H1 (cell line): ENCODE data around the gene CACNA2D3. TPM values are rescaled to one million over a fixed set of nuclear protein-coding genes. Genes with fewer than 3 reads are reported as not detected.

ENCODE experiments used
- CTCF ChIA-PET: fragments of 300-600 bp; sonication (Branson Sonifier 250); formaldehyde crosslinking; loops from one replicate; lab custom pipeline; 2021; ENCODE audit not compliant: partially characterized antibody; lab: Charles Lee
- POLR2A ChIA-PET: fragments of 300-600 bp; sonication (Branson Sonifier 250); formaldehyde crosslinking; loops from one replicate; lab custom pipeline; 2021; ENCODE audit warnings: inconsistent platforms; ENCODE audit not compliant: partially characterized antibody; lab: Charles Lee
- DNase-seq, 2 experiments: peaks; one replicate each; pipeline versions ENCODE4 v3.0.0 to v3.0.0-alpha.2; 2010 to 2022; ENCODE audit warnings: low spot score in 2 of 2, low read depth in 1 of 2, mixed read lengths in 1 of 2
- FAIRE-seq: peaks from 2 replicates; lab custom pipeline; 2011; peaks lifted over from hg19 to GRCh38; lab: Jason Lieb, UNC
- H2AFZ ChIP-seq: 2 replicates; pipeline ENCODE4 v1.8.1; 2012; ENCODE audit warnings: low read length, inconsistent platforms
- H2AK5ac ChIP-seq: 2 replicates; pipeline ENCODE4 v1.6.1; 2013; ENCODE audit warnings: low read depth, low read length
- H2BK120ac ChIP-seq: replicated peaks from 2 replicates; pipeline ENCODE3; 2013; ENCODE audit warnings: low read depth, low read length, inconsistent platforms
- H2BK12ac ChIP-seq: 2 replicates; pipeline ENCODE4 v1.6.1; 2013; ENCODE audit warnings: low read depth, low read length
- H2BK15ac ChIP-seq: 2 replicates; pipeline ENCODE4 v1.6.1; 2013; ENCODE audit warnings: low read length
- H2BK20ac ChIP-seq: 2 replicates; pipeline ENCODE4 v1.6.1; 2013; ENCODE audit warnings: low read length
- H2BK5ac ChIP-seq: 2 replicates; pipeline ENCODE4 v1.6.1; 2013; ENCODE audit warnings: low read depth, low read length
- H3K14ac ChIP-seq: 2 replicates; pipeline ENCODE4 v1.6.1; 2013; ENCODE audit warnings: inconsistent platforms; ENCODE audit not compliant: insufficient read length
- H3K18ac ChIP-seq: 2 replicates; pipeline ENCODE4 v1.6.1; 2013; ENCODE audit warnings: low read length; ENCODE audit errors: extremely low read depth
- H3K23ac ChIP-seq: 2 replicates; pipeline ENCODE4 v1.6.1; 2013; ENCODE audit warnings: inconsistent platforms; ENCODE audit not compliant: insufficient read length
- H3K23me2 ChIP-seq: 2 replicates; pipeline ENCODE4 v1.6.1; 2013; ENCODE audit warnings: low read depth, low read length
- H3K27ac ChIP-seq: 2 replicates; pipeline ENCODE4 v1.6.1; 2011; ENCODE audit warnings: low read depth, low read length, inconsistent platforms
- H3K27me3 ChIP-seq, 4 experiments: replicated peaks in 1 of 4; 1 replicate in 1 of 4; 2 replicates in 3 of 4; pipeline versions ENCODE4 v1.6.1 to v1.8.1; 2011 to 2013; ENCODE audit warnings: low read length in 3 of 4, mild to moderate bottlenecking in 3 of 4, inconsistent platforms in 2 of 4, mixed read lengths in 2 of 4, moderate library complexity in 1 of 4; ENCODE audit not compliant: control insufficient read depth in 3 of 4, insufficient read depth in 3 of 4; ENCODE audit errors: extremely low read depth in 1 of 4
- H3K36me3 ChIP-seq, 4 experiments: 2 replicates each; pipeline versions ENCODE4 v1.6.1 to v1.8.1; 2011 to 2013; ENCODE audit warnings: mild to moderate bottlenecking in 4 of 4, low read length in 3 of 4, moderate library complexity in 2 of 4, control low read depth in 1 of 4, inconsistent platforms in 1 of 4; ENCODE audit not compliant: insufficient read depth in 4 of 4, control insufficient read depth in 2 of 4
- H3K4ac ChIP-seq: replicated peaks from 2 replicates; pipeline ENCODE3; 2013; ENCODE audit warnings: low read length, low read depth, mixed read lengths, inconsistent platforms; ENCODE audit not compliant: insufficient read length
- H3K4me1 ChIP-seq, 4 experiments: replicated peaks in 1 of 4; 1 replicate in 1 of 4; 2 replicates in 3 of 4; pipeline versions ENCODE4 v1.6.1 to v1.8.1; 2011 to 2013; ENCODE audit warnings: low read length in 3 of 4, inconsistent platforms in 2 of 4, mixed read lengths in 1 of 4; ENCODE audit not compliant: insufficient read depth in 4 of 4, control insufficient read depth in 3 of 4
- H3K4me2 ChIP-seq, 2 experiments: 2 replicates each; pipeline versions ENCODE4 v1.6.1 to v1.8.1; 2011 to 2013; ENCODE audit warnings: low read depth in 2 of 2, low read length in 2 of 2, control low read depth in 1 of 2, inconsistent platforms in 1 of 2, mild to moderate bottlenecking in 1 of 2; ENCODE audit not compliant: insufficient read depth in 1 of 2
- H3K4me3 ChIP-seq, 4 experiments: fragments of 200-600, 300-600 bp in 1 of 4; sonication (generic), shearing (Covaris generic), sonication (Bioruptor Twin) in 1 of 4; 2 replicates each; pipeline versions ENCODE4 v1.5.1 to v1.8.1; 2011 to 2016; ENCODE audit warnings: low read length in 4 of 4, low read depth in 3 of 4, control low read depth in 2 of 4, inconsistent platforms in 2 of 4, mild to moderate bottlenecking in 2 of 4, mixed read lengths in 1 of 4, moderate library complexity in 1 of 4; ENCODE audit not compliant: insufficient read depth in 2 of 4; ENCODE audit errors: extremely low read depth in 1 of 4
- H3K56ac ChIP-seq: replicated peaks from 2 replicates; pipeline ENCODE3; 2013; ENCODE audit warnings: low read depth, mild to moderate bottlenecking, mixed read lengths, low read length, inconsistent platforms; ENCODE audit not compliant: insufficient read length
- H3K79me1 ChIP-seq: 2 replicates; pipeline ENCODE4 v1.6.1; 2013; ENCODE audit warnings: low read depth, low read length, control low read depth
- H3K79me2 ChIP-seq, 2 experiments: 2 replicates each; pipeline versions ENCODE4 v1.6.1 to v1.8.1; 2012 to 2013; ENCODE audit warnings: low read length in 2 of 2, mild to moderate bottlenecking in 2 of 2, inconsistent platforms in 1 of 2; ENCODE audit not compliant: insufficient read depth in 2 of 2, control insufficient read depth in 1 of 2
- H3K9ac ChIP-seq, 4 experiments: replicated peaks in 1 of 4; 1 replicate in 1 of 4; 2 replicates in 3 of 4; pipeline versions ENCODE4 v1.6.1 to v1.8.1; 2011 to 2013; ENCODE audit warnings: low read depth in 3 of 4, low read length in 3 of 4, control low read depth in 2 of 4, mild to moderate bottlenecking in 2 of 4, moderate library complexity in 2 of 4, inconsistent platforms in 1 of 4; ENCODE audit errors: extremely low read depth in 1 of 4
- H3K9me3 ChIP-seq, 2 experiments: 2 replicates each; pipeline versions ENCODE4 v1.6.1 to v1.8.1; 2012 to 2013; ENCODE audit warnings: mild to moderate bottlenecking in 2 of 2, moderate library complexity in 2 of 2, control low read depth in 1 of 2, inconsistent platforms in 1 of 2, low read depth in 1 of 2, low read length in 1 of 2, mixed read lengths in 1 of 2; ENCODE audit not compliant: insufficient read depth in 2 of 2
- H4K20me1 ChIP-seq, 2 experiments: replicated peaks in 1 of 2; 2 replicates each; pipeline versions ENCODE3 to v1.8.1; 2011 to 2013; ENCODE audit warnings: inconsistent platforms in 2 of 2, low read length in 2 of 2, mild to moderate bottlenecking in 1 of 2; ENCODE audit not compliant: insufficient read depth in 2 of 2, control insufficient read depth in 1 of 2
- H4K5ac ChIP-seq: 2 replicates; pipeline ENCODE4 v1.6.1; 2013; ENCODE audit warnings: low read length, low read depth, mixed read lengths, inconsistent platforms; ENCODE audit not compliant: insufficient read length
- H4K8ac ChIP-seq: 2 replicates; pipeline ENCODE4 v1.8.0; 2013; ENCODE audit warnings: mild to moderate bottlenecking, moderate library complexity, low read length, inconsistent platforms; ENCODE audit not compliant: insufficient read depth; ENCODE audit errors: extremely low read depth
- H4K91ac ChIP-seq: replicated peaks from 2 replicates; pipeline ENCODE3; 2013; ENCODE audit warnings: low read length, mixed read lengths, inconsistent platforms; ENCODE audit not compliant: insufficient read length
- BACH1 ChIP-seq: IDR thresholded peaks from 2 replicates; pipeline ENCODE4 v1.6.1; 2012; ENCODE audit warnings: low read length, improper control_type of control experiment
- BRCA1 ChIP-seq: IDR thresholded peaks from 2 replicates; pipeline ENCODE4 v1.6.1; 2012; ENCODE audit warnings: low read depth, low read length, improper control_type of control experiment
- CBX8 ChIP-seq: fragments of 300-800, 300-1000 bp; sonication (generic); IDR thresholded peaks from 2 replicates; pipeline ENCODE4 v1.7.1; 2016; ENCODE audit warnings: low read depth, low read length, borderline replicate concordance
- CTBP2 ChIP-seq: IDR thresholded peaks from 2 replicates; pipeline ENCODE4 v1.7.0; 2011; ENCODE audit warnings: borderline replicate concordance, mild to moderate bottlenecking, moderate library complexity, mixed read lengths, low read length; ENCODE audit not compliant: insufficient read depth, insufficient read length
- EGR1 ChIP-seq: IDR thresholded peaks from 2 replicates; pipeline ENCODE4 v1.6.1; 2011; ENCODE audit warnings: low read depth, low read length, borderline replicate concordance
- GTF2F1 ChIP-seq: IDR thresholded peaks from 2 replicates; pipeline ENCODE4 v1.6.1; 2012; ENCODE audit warnings: low read depth, low read length, improper control_type of control experiment, borderline replicate concordance
- JUN ChIP-seq: IDR thresholded peaks from 2 replicates; pipeline ENCODE4 v1.6.1; 2011; ENCODE audit warnings: low read depth, mild to moderate bottlenecking, improper control_type of control experiment, low read length
- JUND ChIP-seq: IDR thresholded peaks from 2 replicates; pipeline ENCODE4 v1.6.1; 2011; ENCODE audit warnings: mild to moderate bottlenecking, improper control_type of control experiment, low read length
- NANOG ChIP-seq: IDR thresholded peaks from 2 replicates; pipeline ENCODE4 v1.6.1; 2011; ENCODE audit warnings: low read length, low read depth, mild to moderate bottlenecking, inconsistent platforms; ENCODE audit not compliant: insufficient read depth, poor library complexity, severe bottlenecking
- POLR2AphosphoS5 ChIP-seq: IDR thresholded peaks from 2 replicates; pipeline ENCODE4 v1.6.1; 2011; ENCODE audit warnings: low read depth, low read length
- TAF7 ChIP-seq: optimal IDR thresholded peaks from 2 replicates; pipeline ENCODE3; 2011; ENCODE audit warnings: low read depth, mild to moderate bottlenecking, inconsistent platforms, low read length, moderate library complexity, borderline replicate concordance
- WGBS, 2 experiments: shearing (Covaris generic) in 1 of 2; methylation state at CpG; one replicate each; pipeline versions ENCODE4 v1.1.6 to v1.1.7; 2013 to 2015; ENCODE audit warnings: low lambda C conversion rate in 2 of 2, mixed read lengths in 2 of 2, inconsistent platforms in 1 of 2, low coverage in 1 of 2, missing lambda C conversion rate in 1 of 2; ENCODE audit not compliant: insufficient replicate concordance in 2 of 2, insufficient coverage in 1 of 2, insufficient read length in 1 of 2; ENCODE audit errors: extremely low coverage in 1 of 2, missing lambda C conversion rate in 1 of 2; 5-methylcytosine and 5-hydroxymethylcytosine counted together
- polyA plus RNA-seq, 7 experiments: library from polyadenylated mRNA; depleted of rRNA in 3 of 7; stranded (reverse) in 5 of 7; unstranded in 2 of 7; fragments of >200 nt in 5 of 7; fragments of 200-250 nt in 2 of 7; gene quantifications; 1 replicate in 5 of 7; 2 replicates in 1 of 7; 4 replicates in 1 of 7; pipeline versions ENCODE4 v1.2.1 to v1.2.3, GENCODE V29; 2011 to 2013; ENCODE audit warnings: missing spikeins in 2 of 7, mixed read lengths in 2 of 7
- total RNA-seq: library from RNA; stranded (reverse); fragmentation: NEBNext Ultra II Directional; extraction: Animal tissue kit (Norgen Biotek cat#: 25700); gene quantifications from 2 replicates; pipeline ENCODE4 v1.2.1, GENCODE V29; 2021
- TF ChIP-seq, protein P1 (sequence below): IDR thresholded peaks from 2 replicates; pipeline ENCODE4 v1.6.1; 2012; ENCODE audit warnings: inconsistent platforms

Gene CACNA2D3
- total and polyA plus RNA-seq, 2 of the 8 experiments (the other 6 are each of a cell fraction or from before 2014, with no cell fraction given) = 1.5 to 1.8 TPM

DNA sequence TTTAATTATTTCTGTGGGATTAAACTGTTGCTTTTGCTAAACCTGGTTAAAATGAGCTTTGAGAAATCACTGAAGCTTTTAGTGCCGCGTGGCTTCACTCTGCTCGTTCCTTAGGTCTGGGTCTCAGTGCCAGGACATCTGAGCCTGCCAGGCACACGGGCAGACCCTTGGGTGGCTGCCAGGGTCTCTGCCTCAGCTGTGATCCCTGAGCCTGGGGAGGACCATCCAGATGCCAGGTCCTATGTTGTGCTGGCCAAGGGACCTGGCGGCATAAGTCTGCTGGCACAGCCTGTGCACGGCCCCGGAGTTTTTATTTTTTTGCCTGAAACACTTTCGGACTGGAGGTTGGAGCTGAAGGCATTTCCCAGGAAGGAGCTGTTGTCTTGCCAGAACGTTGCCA, 477.4 kb downstream of the CACNA2D3 start:
- H3K79me1 ChIP-seq = no peaks in the 10 kb centered on the region
- no peak overlapping the region for H4K91ac ChIP-seq
- H2BK5ac ChIP-seq = no peak overlapping the region
- DNase-seq = peak in 1 of 2 experiments; percentile 45
- no peak overlapping the region for H3K4ac ChIP-seq
- no peak overlapping the region for H2BK120ac ChIP-seq
- FAIRE-seq = no peak
- no peaks in the 10 kb centered on the region for H3K79me2 ChIP-seq
- no peak overlapping the region for H2BK12ac ChIP-seq
- CTCF ChIA-PET = interaction anchor here (0.6 to 2.7 kb wide), 4 partner anchors 16 to 166 kb away, joined by 3 to 9 read pairs (median 4); no protein-coding TSS in a partner anchor
- H3K27me3 ChIP-seq = 0 out of 7 replicates have a peak, but pooled peaks cover 0 to 3% (median 0%) of the 10 kb centered on the region in 4 experiments
- H3K14ac ChIP-seq = no peak overlapping the region
- peaks cover 2 to 15% (median 6%) of the 10 kb centered on the region in 4 experiments; a peak in 6 of 7 replicates for H3K4me1 ChIP-seq
- POLR2A ChIA-PET = interaction anchor here (1.4 to 2.0 kb wide), 2 partner anchors 27 to 32 kb away, joined by 6 to 17 read pairs; no protein-coding TSS in a partner anchor
- H3K4me3 ChIP-seq = no peak overlapping the region
- H3K9me3 ChIP-seq = no peaks in the 10 kb centered on the region
- H2AK5ac ChIP-seq = no peak overlapping the region
- H3K23me2 ChIP-seq = no peaks in the 10 kb centered on the region; the same call in 1 of the 2 replicates
- H3K4me2 ChIP-seq = no peak overlapping the region
- H3K18ac ChIP-seq = no peak overlapping the region
- H2BK15ac ChIP-seq = no peak overlapping the region
- H2BK20ac ChIP-seq = no peak overlapping the region
- WGBS, 2 experiments = 76% methylated on average over 9 of the region's 9 CpGs; no CpG with 5 or more reads in 1 of the 2 experiments
- no peak overlapping the region for H4K8ac ChIP-seq
- no peaks in the 10 kb centered on the region for H3K36me3 ChIP-seq
- no peaks in the 10 kb centered on the region for H4K20me1 ChIP-seq
- H3K27ac ChIP-seq = no peak overlapping the region
- no peak overlapping the region for H3K56ac ChIP-seq
- TF ChIP-seq, protein P1, sequence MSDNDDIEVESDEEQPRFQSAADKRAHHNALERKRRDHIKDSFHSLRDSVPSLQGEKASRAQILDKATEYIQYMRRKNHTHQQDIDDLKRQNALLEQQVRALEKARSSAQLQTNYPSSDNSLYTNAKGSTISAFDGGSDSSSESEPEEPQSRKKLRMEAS = no peak
- TF ChIP-seq JUND (no peak), POLR2AphosphoS5 (no peak), CTBP2 (no peak), JUN (no peak), GTF2F1 (no peak), BACH1 (no peak), BRCA1 (no peak), CBX8 (no peak), NANOG (no peak), TAF7 (no peak), EGR1 (no peak)
- no peak overlapping the region for H4K5ac ChIP-seq
- peak overlapping the region; percentile 88; the same call in 1 of the 2 replicates for H2AFZ ChIP-seq
- no peak overlapping the region for H3K9ac ChIP-seq
- H3K23ac ChIP-seq = no peak overlapping the region
